HG02884 (cell line): Measurements from ENCODE around the gene MMRN1.

ENCODE experiments used
- ATAC-seq: cut with Tn5 transposase; IDR thresholded peaks from one replicate; pipeline ENCODE4 v1.9.1; 2021; ENCODE audit warnings: mild to moderate bottlenecking, moderate library complexity; ENCODE audit not compliant: unreplicated experiment

MMRN1 gene, protein sequence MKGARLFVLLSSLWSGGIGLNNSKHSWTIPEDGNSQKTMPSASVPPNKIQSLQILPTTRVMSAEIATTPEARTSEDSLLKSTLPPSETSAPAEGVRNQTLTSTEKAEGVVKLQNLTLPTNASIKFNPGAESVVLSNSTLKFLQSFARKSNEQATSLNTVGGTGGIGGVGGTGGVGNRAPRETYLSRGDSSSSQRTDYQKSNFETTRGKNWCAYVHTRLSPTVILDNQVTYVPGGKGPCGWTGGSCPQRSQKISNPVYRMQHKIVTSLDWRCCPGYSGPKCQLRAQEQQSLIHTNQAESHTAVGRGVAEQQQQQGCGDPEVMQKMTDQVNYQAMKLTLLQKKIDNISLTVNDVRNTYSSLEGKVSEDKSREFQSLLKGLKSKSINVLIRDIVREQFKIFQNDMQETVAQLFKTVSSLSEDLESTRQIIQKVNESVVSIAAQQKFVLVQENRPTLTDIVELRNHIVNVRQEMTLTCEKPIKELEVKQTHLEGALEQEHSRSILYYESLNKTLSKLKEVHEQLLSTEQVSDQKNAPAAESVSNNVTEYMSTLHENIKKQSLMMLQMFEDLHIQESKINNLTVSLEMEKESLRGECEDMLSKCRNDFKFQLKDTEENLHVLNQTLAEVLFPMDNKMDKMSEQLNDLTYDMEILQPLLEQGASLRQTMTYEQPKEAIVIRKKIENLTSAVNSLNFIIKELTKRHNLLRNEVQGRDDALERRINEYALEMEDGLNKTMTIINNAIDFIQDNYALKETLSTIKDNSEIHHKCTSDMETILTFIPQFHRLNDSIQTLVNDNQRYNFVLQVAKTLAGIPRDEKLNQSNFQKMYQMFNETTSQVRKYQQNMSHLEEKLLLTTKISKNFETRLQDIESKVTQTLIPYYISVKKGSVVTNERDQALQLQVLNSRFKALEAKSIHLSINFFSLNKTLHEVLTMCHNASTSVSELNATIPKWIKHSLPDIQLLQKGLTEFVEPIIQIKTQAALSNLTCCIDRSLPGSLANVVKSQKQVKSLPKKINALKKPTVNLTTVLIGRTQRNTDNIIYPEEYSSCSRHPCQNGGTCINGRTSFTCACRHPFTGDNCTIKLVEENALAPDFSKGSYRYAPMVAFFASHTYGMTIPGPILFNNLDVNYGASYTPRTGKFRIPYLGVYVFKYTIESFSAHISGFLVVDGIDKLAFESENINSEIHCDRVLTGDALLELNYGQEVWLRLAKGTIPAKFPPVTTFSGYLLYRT

DNA sequence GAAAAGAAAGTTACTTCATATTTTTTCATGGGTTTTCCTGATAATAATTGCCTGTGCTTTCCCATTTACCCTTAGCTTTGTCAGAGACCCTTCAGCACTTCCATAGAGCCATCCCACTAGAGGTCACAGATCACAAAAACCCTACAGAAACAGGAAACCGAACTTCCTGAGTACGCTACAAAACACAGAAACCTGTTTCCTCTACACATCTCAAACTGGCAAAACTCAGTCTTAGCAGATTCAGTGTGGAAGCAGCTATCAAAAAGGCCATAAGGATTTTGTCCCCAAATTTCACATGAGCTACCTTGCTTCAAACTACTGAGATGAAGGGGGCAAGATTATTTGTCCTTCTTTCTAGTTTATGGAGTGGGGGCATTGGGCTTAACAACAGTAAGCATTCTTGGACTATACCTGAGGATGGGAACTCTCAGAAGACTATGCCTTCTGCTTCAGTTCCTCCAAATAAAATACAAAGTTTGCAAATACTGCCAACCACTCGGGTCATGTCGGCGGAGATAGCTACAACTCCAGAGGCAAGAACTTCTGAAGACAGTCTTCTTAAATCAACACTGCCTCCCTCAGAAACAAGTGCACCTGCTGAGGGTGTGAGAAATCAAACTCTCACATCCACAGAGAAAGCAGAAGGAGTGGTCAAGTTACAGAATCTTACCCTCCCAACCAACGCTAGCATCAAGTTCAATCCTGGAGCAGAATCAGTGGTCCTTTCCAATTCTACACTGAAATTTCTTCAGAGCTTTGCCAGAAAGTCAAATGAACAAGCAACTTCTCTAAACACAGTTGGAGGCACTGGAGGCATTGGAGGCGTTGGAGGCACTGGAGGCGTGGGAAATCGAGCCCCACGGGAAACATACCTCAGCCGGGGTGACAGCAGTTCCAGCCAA lies at the start of gene MMRN1:
TSS of gene MMRN1 (plus strand) at position 206 of the 902 bp plus-strand sequence. CDS start at position 324, 118 bp downstream.
- ATAC-seq = peak; percentile 67

DNA sequence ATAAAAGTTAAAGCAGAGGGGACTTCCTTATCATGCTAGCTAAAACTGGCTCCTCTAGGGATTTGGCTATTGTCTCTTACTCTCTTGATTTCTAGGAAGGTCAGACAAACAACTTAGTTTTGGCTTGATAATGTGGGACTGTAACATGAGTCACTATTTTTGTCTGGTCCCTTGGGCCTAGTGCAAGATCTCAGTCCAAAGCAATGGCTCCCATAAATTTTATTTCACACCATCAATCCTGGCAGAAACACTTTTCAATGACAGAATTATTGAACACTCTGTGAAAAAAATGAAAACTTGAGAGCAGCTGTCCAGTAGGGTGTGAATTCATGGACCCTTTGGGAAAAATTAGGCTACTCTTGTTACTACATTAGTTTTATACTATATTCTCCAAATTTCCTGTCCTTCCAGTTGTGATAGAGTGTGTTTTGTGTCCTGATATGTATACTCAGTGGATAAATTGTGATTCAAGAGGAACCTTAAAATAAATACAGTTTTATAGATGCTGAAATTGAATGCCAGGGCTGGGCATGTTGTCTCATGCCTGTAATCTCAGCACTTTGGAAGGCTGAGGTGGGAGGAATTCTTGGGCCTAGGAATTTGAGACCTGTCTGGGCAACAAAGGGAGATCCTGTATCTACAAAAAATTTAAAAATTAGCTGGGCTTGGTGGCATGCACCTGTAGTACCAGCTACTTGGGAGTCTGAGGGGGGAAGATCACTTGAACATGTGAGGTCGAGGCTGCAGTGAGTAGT lies 46.9 kb upstream of the MMRN1 start:
- ATAC-seq = no peak

DNA sequence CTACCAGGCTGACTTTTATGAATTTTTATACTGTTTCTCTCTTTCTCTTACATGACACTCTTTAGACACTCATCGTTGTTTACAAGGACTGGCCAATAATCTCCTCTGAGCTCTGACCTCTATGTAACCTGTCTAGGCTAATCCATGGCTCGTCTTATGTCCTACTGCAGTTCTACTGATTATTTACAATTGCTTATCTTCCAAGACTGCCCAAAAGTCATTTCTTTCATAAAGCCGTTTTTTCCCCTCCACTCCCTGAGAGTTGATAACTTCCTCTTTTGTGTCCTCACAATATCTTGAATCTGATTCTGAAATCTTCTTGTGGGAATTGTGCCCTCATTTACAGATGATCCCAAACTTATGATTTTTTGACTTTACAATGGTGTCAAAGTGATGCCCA lies 39.4 kb upstream of the MMRN1 start:
- no peak for ATAC-seq

DNA sequence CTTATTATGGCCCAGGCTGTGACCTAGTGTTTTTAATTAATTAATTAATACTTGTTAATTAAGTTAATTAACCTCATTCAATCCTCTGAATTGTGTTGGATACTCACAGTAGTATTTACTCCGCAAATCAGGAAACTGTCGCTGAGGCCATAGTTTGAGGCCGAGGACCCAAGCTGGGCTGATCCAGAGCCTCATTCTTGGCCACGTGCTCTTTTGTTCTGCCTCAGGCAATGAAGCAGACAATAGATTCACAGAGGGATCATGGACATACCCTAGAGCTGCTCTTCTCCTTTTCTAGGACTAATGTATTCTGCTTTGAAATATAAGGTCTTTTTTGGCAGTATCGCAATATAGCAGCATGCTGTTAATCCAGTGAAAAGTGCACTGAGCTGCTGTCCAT lies 33.7 kb upstream of the MMRN1 start:
- ATAC-seq = no peak

DNA sequence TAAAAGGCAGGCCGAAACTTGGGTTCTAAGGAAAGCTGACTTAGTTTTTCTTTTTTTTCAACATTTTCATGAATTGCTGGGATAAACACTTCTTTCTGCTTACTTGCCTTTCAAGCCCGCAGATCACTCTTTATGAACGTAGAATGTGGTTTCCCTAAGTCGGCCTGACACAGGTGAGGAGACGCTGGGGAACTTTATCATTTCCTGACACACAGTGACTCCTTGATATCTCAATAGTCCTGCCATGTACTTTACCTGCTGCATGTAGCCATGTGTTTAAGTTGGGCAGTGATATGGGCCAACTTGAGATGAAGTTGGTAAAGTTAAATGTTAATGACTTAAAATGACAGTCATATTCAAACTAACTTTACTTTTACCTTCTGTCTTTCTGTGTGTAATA lies 31.1 kb upstream of the MMRN1 start:
- ATAC-seq = no peak

DNA sequence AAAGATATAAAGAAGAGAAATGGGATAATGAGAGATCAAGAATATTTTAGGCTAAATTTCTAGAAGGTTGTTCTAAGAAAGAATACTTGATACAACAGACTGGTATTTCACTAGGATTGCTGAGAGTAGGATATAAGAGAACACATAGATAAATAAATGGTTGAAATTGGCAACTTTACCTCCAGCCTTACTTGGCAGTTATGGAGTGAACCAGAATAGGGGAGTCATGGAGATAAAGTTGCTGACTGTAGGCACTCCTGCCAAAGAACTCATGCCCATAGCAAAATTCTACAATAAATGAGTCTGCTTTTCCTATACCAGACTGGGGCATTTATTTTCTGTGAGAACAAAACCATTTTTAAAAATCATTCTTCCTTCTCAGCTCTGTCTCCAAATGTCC lies 26.4 kb upstream of the MMRN1 start:
- no peak for ATAC-seq

DNA sequence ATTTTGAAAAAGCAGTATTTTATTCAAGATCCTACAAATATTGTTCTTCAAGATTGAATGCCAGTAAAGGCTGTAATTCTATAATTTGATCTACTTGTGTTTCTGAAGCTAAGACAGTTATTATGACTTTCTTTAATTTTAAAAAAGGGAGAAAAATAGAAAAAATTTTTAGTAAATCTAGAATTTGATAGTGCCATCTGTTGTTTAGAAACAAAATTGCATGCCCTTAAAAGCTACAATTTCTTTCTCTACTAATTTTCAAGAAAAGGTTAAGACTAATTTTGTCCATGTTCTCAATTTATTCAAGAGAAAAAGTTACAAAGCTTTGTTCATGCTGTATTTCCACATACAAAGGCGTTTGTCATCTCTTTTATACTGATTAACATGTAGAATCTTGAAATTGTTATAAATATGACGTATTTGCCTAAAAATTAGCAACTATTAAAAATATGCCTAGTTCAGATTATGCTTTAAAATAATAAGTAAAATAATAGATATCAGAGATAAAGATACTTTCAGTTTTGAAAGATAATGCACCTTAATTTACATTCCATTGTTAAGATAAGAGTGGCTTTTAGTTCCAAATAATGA lies 25.6 kb upstream of the MMRN1 start:
- no peak for ATAC-seq

DNA sequence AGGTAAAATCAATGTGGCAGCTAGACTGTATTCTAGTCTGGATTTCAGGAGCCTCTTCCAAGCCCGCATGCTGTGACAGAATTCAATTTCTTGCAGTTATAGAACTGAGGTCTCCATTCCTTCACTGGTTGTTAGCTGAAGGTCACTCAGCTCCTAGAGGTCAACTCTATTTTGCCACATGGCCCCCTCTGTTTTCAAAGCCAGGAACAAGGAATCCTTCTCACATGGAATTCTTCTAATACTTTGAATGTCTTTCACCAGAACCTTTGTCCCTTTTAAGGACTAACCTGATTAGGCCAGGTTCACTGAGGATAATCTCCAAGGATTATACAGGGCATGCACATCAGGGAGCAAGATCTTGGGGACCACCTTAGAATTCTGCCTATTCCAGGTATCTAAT lies 23.4 kb upstream of the MMRN1 start:
- no peak for ATAC-seq

DNA sequence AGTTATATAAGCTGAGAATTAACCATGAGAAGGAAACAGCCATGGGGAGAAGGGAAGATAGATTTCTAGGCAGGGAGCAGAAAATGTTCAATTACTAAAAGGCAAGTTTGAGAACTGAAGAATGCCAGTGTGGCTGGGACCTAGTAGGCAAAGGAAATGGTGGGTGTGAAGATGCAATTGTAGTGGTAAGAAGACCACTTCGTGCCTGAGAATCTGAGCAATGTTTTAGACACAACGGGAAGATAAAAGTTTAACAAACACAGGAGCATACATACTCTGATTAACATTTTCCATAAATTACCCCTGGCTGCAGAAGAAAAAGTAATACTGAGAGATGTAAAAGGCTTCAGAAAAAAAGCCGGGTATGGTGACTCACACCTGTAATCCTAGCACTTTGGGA lies 18.1 kb upstream of the MMRN1 start:
- ATAC-seq = no peak

DNA sequence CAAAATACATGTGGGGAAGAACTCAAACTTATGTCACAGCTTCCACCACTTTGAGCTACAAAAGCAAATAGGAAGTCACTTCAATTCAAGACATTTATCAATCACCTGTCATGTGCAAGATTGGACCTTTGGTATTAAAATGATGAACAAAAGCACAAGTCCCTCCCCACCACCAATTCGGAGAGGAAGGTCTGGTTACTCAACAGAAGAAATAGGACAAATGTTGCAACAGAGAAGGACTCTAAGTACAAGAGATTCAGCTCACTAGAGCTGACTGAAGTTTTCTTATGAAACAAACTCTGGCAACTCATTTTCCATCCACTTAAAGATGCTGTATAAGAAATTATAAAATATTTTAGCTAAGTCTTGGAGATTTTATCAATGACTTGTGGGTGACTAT lies 16.0 kb upstream of the MMRN1 start:
- no peak for ATAC-seq

DNA sequence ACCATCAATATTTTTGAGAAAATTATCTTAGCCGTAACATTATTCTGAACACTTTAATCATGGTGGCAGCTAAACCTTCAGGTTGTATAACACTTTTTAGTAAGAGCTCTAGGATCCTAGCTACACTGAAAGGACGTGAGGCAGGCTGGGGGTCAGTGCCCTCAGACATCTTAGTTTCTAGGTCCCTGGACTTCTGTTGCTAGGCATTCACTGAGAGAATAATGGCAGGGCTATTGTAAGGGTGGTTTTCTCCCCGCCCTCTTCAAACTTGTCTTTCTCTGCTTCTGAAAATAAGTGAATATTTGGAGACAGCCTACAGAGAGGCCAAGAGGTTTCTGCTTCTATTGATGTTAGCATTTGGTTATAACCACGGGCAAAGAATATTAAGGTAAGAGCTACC lies 15.4 kb upstream of the MMRN1 start:
- no peak for ATAC-seq

DNA sequence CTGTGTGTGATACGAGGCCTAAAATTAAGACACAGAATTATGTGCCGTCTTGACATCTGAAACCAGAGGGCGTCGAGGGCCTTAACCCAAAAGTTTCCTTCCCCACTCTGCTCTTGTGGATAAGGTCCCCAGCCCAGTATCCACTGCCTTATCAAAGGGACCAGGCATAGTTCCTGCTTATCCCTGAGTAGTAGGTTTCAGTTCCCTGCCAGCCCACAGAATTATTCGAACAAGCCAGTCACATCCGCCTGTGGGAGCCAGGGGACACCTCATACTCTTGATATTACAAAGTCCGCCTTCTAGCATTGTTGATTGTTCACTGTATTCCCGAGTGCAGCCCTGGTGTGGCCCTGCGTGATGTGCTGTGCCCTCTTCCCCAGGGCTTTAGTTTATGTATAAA lies 5.4 kb upstream of the MMRN1 start:
- ATAC-seq = no peak

DNA sequence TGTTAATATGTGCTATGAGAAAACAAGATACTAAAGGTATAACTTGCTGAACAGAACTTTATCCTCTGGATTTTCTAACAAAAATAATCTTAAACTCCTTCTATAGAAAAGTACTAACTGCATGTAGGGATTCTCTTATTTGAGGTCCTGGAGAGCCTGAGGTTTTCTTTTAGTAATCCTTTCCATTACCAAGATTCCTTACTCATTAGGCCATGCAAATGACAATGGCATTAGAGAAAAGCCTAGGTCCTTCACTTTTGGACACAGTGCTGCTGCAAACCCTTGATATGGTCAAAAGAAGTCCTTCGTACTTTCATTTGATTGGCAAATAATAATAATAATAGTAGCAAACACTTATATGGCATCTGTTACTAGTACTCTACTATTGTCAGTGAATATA lies 3.2 kb downstream of the MMRN1 start:
- no peak for ATAC-seq

DNA sequence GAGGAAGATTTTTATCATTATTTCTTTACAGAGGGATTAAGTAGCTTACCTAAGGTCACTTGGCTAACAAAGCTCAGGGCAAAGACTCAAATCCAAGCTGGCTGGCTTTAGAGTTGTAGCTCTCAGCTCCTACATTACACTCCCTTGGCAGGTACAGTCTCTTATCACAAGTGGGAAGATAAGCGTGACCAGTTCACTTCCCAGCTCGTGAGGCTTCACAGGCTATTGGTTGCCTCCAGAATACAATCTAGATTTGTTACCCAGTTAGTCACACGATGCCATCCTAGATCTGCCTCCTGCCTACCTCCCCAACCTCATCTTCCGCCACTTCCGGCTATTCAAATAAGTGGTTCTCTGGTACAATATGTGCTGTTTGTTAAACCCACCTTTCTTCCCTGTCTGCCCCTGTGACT lies 3.7 kb downstream of the MMRN1 start:
- peak; percentile 45 for ATAC-seq

DNA sequence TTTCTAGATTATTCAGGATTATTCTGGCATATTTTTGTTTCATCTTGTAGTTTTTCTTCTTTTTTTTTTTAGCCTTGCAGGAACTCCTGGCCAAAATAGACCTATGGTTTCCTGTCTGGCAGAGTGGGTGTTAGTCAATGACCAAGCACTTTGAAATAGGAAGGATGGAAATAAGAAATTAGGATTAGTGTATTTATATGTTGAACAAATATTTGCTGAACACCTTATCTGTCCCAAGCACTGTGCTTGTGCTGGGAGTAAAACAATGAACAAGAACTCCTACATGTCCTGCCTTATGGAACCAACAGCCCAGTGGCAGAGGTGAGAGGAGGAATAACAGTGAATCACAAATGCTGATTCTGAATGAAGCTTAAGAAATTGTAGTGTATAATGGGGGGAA lies 4.5 kb downstream of the MMRN1 start:
- ATAC-seq = no peak

DNA sequence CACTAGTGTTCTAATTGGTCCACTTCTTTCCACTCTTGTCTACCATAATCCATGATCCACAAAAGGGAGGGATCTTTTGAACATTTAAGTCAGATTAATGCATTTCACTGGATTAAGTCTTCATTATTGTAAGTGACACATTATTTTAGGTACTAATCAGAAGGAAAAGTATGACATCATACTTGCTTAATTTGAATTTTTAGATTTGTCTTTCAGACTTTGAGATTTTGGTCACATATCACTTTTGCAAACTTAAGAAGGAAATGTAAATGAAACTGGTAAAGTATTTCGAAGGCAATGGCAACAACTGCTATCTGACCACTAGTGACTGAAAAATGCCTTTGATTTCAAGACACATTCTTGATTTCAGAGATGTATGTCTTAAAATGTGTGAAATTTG lies 5.2 kb downstream of the MMRN1 start:
- ATAC-seq = no peak

DNA sequence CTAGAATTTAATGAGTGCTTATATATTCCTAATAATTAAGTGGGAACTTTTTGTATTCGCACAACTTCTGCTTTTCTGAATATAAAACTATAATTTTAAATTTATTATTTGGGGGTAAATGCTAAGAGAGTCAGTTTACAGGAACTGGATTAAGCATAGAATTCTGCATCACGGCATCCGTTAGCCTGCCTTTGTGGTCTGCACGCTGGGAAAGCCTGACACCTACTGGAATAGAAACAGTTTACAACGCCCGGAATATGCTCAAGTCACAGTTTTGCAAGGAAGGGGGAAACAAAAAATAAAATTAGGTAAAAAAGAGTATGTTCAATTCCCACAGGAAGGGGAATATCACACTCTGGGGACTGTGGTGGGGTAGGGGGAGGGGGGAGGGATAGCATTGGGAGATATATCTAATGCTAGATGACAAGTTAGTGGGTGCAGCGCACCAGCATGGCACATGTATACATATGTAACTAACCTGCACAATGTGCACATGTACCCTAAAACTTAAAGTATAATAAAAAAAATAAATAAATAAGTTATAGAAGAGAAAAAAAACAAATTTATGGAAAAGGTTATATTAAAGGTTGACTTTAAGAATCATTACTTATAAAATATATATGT lies 7.3 kb downstream of the MMRN1 start:
- ATAC-seq = peak; percentile 67

DNA sequence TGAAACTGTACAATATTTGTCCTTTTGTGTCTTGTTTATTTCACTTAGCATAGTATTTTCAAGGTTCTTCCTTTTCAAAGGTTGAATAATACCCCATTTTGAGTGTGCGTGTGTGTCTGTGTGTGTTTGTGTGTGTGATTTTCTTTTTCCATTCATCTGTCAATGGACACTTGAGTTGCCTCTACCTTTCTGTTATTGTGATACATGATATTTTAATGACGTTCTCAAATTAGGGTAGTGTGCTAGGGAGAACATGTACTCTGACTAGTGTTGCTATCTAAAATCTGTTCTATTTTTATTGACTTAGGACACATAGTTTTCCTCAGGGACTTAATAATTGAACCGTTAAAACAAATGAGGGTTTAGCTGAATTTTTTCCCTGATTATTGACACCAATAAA lies 9.9 kb downstream of the MMRN1 start:
- no peak for ATAC-seq

DNA sequence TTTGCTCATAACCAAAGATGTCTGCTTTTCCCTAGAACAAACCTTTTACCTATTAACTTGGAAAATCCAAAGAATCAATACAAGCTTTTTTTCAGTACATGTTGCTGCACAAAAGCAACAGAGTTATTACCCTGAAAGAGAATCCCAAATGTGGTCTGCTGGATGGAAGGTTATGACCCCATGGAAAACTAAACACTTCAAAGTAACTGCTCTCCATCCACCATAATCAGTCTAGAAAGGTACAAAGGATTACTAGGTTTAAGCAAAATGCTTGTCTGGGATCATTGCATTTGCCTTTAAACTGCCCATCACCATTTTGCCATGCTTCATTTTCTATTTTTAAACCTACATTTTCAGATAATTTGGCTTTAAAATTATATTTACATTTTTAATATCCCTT lies 11.7 kb downstream of the MMRN1 start:
- ATAC-seq = no peak
